Measurements from ENCODE around the gene C10orf105. TPM values are rescaled to one million over a fixed set of nuclear protein-coding genes. Genes with fewer than 3 reads are reported as not detected.

The C10orf105 gene
- total and polyA plus RNA-seq, 2 of the 8 experiments (the other 6 are each of a cell fraction or from before 2014, with no cell fraction given) = 0.71 to 0.73 TPM

DNA sequence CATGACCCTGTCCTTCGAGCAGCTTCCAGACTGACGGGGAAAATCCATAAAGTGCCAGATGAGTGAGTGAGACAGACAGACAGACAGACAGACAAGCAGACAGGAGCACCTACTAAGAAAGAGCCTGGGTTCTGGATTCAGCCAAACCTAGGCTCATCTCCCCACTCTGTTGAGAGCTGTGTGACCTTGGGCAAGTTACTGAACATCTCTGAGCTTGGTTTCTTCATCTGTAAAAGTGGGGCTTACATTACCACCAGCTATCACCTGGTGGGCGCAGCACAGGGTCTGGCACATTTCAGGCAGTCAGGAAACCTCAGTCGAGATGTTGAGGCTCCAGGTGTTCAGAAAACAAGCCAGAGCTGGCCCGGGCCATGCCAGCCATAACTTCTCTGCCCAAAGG is 37.6 kb downstream of the C10orf105 start:
- H3K79me1 ChIP-seq (ENCODE audit: low read depth, low read length) = no peaks in the 10 kb centered on the region
- CTCF ChIA-PET (ENCODE audit: partially characterized antibody) = interaction anchor here (0.5 to 6.6 kb wide), 3 partner anchors 10 to 24 kb away, joined by 3 to 52 read pairs (median 6); no protein-coding TSS in a partner anchor
- no peak overlapping the region for H3K56ac ChIP-seq (replicated peaks; ENCODE audit: insufficient read length, low read depth, low read length)
- H2BK120ac ChIP-seq (replicated peaks; ENCODE audit: low read depth, low read length) = no peak overlapping the region
- H4K20me1 ChIP-seq (replicated peaks in 1 of 2; ENCODE audit: control insufficient read depth in 1 of 2, insufficient read depth in 2 of 2, low read length in 2 of 2) = no peaks in the 10 kb centered on the region
- 77% methylated on average over 5 of the region's 5 CpGs; no CpG with 5 or more reads in 1 of the 2 experiments for WGBS, 2 experiments (ENCODE audit: extremely low coverage in 1 of 2, insufficient coverage in 1 of 2, insufficient read length in 1 of 2, insufficient replicate concordance in 2 of 2, low coverage in 1 of 2, low lambda C conversion rate in 2 of 2, missing lambda C conversion rate in 1 of 2)
- H2BK20ac ChIP-seq (ENCODE audit: low read length) = no peak overlapping the region
- FAIRE-seq (no peak), DNase-seq (ENCODE audit: low read depth in 1 of 2, low spot score in 2 of 2) (no peak)
- H3K23ac ChIP-seq (ENCODE audit: insufficient read length) = no peak overlapping the region
- H4K8ac ChIP-seq (ENCODE audit: extremely low read depth, insufficient read depth, low read length) = no peak overlapping the region
- H3K36me3 ChIP-seq (ENCODE audit: control insufficient read depth in 2 of 4, insufficient read depth in 4 of 4, low read length in 3 of 4) = no peaks in the 10 kb centered on the region
- H2BK12ac ChIP-seq (ENCODE audit: low read depth, low read length) = no peak overlapping the region
- no peak overlapping the region for H2BK5ac ChIP-seq (ENCODE audit: low read depth, low read length)
- no peak overlapping the region for H3K9ac ChIP-seq (replicated peaks in 1 of 4; ENCODE audit: extremely low read depth in 1 of 4, low read depth in 3 of 4, low read length in 3 of 4)
- TF ChIP-seq MAFK (IDR thresholded peaks at IDR 0.05; ENCODE audit: low read depth, low read length) = no peak
- TF ChIP-seq EZH2 (IDR thresholded peaks at IDR 0.05; ENCODE audit: low read depth, low read length, severe bottlenecking) = no peak
- no peak for TF ChIP-seq SP4 (IDR thresholded peaks at IDR 0.05; ENCODE audit: low read length)
- TF ChIP-seq FOSL1 (IDR thresholded peaks at IDR 0.05; ENCODE audit: insufficient read depth, low read depth, low read length) = no peak
- no peak for TF ChIP-seq PHF8 (conservative IDR thresholded peaks at IDR 0.05; ENCODE audit: low read depth, low read length)
- TF ChIP-seq POU5F1 (IDR thresholded peaks at IDR 0.05; ENCODE audit: low read depth, low read length) = no peak
- no peak for TF ChIP-seq TEAD4 (IDR thresholded peaks at IDR 0.05; ENCODE audit: low read depth, low read length)
- no peak for TF ChIP-seq GABPA (IDR thresholded peaks at IDR 0.05; ENCODE audit: borderline replicate concordance, insufficient read depth, low read length)
- TF ChIP-seq KDM4A (IDR thresholded peaks at IDR 0.05; ENCODE audit: low read depth, low read length, severe bottlenecking) = no peak
- no peak for TF ChIP-seq CHD1 (IDR thresholded peaks at IDR 0.05; ENCODE audit: low read depth, low read length)
- TF ChIP-seq NANOG (IDR thresholded peaks at IDR 0.05; ENCODE audit: insufficient read depth, low read depth, low read length, poor library complexity, severe bottlenecking) = no peak
- no peak for TF ChIP-seq CBX5 (IDR thresholded peaks at IDR 0.05; ENCODE audit: low read depth, low read length)
- no peak for TF ChIP-seq EP300 (IDR thresholded peaks at IDR 0.05; ENCODE audit: borderline replicate concordance in 1 of 2, low read depth in 2 of 2, low read length in 2 of 2)
- no peak for TF ChIP-seq ZNF274 (IDR thresholded peaks at IDR 0.05; ENCODE audit: borderline replicate concordance, extremely low read depth, low read length)
- H3K9me3 ChIP-seq (ENCODE audit: insufficient read depth in 2 of 2, low read depth in 1 of 2, low read length in 1 of 2) = no peaks in the 10 kb centered on the region
- peaks cover 7 to 21% (median 9%) of the 10 kb centered on the region in 4 experiments for H3K4me1 ChIP-seq (replicated peaks in 1 of 4; ENCODE audit: control insufficient read depth in 3 of 4, insufficient read depth in 4 of 4, low read length in 3 of 4)
- H2AK5ac ChIP-seq (ENCODE audit: low read depth, low read length) = no peak overlapping the region
- H4K5ac ChIP-seq (ENCODE audit: insufficient read length, low read depth, low read length) = no peak overlapping the region
- no peaks in the 10 kb centered on the region; a peak in 1 of 7 replicates for H3K27me3 ChIP-seq (replicated peaks in 1 of 4; ENCODE audit: control insufficient read depth in 3 of 4, extremely low read depth in 1 of 4, insufficient read depth in 3 of 4, low read length in 3 of 4)
- H2AFZ ChIP-seq (ENCODE audit: low read length) = no peak overlapping the region
- H2BK15ac ChIP-seq (ENCODE audit: low read length) = no peak overlapping the region
- H3K4ac ChIP-seq (replicated peaks; ENCODE audit: insufficient read length, low read depth, low read length) = no peak overlapping the region
- no peak overlapping the region for H3K18ac ChIP-seq (ENCODE audit: extremely low read depth, low read length)
- POLR2A ChIA-PET (ENCODE audit: partially characterized antibody) = no interaction called here
- H3K14ac ChIP-seq (ENCODE audit: insufficient read length) = no peak overlapping the region
- no peaks in the 10 kb centered on the region for H3K23me2 ChIP-seq (ENCODE audit: low read depth, low read length)
- H3K27ac ChIP-seq (ENCODE audit: low read depth, low read length) = no peak overlapping the region
- no peak overlapping the region for H3K4me2 ChIP-seq (ENCODE audit: insufficient read depth in 1 of 2, low read depth in 2 of 2, low read length in 2 of 2)
- no peaks in the 10 kb centered on the region for H3K79me2 ChIP-seq (ENCODE audit: control insufficient read depth in 1 of 2, insufficient read depth in 2 of 2, low read length in 2 of 2)
- H4K91ac ChIP-seq (replicated peaks; ENCODE audit: insufficient read length, low read length) = no peak overlapping the region
- no peak overlapping the region for H3K4me3 ChIP-seq (ENCODE audit: extremely low read depth in 1 of 4, insufficient read depth in 2 of 4, low read depth in 3 of 4, low read length in 4 of 4)
